Measurements from ENCODE around the gene GALNT10.

DNA sequence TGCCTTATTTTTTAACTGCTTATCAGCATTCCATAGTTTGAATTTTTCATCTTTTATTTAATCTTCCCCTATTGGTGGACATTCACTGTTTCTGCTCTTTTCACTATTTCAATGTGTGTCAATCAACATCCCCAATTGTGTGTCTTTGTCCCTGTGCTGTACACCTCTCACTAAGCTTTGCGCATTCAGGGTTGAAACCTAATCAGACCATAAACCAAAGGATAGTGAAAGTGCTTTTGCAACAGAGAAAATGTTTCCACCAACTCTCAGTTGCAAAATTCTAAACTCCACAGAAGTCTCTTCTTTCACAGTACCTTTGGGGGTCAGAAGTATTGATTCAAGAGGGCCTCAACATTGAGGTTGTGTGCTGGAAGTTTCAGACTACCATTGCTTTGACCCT, 128.2 kb downstream of the GALNT10 start:
- TF ChIP-seq, protein P1, sequence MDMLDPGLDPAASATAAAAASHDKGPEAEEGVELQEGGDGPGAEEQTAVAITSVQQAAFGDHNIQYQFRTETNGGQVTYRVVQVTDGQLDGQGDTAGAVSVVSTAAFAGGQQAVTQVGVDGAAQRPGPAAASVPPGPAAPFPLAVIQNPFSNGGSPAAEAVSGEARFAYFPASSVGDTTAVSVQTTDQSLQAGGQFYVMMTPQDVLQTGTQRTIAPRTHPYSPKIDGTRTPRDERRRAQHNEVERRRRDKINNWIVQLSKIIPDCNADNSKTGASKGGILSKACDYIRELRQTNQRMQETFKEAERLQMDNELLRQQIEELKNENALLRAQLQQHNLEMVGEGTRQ (IDR thresholded peaks at IDR 0.05; ENCODE audit: borderline replicate concordance, low read depth, low read length): no peak
- TF ChIP-seq POLR2A (IDR thresholded peaks at IDR 0.05; ENCODE audit: low read depth, low read length): no peak
- TF ChIP-seq EZH2 (IDR thresholded peaks at IDR 0.05; ENCODE audit: borderline replicate concordance, control insufficient read depth, low read depth, low read length): no peak
- TF ChIP-seq CEBPB (IDR thresholded peaks at IDR 0.05; ENCODE audit: borderline replicate concordance in 1 of 2, low read depth in 2 of 2, low read length in 2 of 2): no peak
- TF ChIP-seq, protein P2, sequence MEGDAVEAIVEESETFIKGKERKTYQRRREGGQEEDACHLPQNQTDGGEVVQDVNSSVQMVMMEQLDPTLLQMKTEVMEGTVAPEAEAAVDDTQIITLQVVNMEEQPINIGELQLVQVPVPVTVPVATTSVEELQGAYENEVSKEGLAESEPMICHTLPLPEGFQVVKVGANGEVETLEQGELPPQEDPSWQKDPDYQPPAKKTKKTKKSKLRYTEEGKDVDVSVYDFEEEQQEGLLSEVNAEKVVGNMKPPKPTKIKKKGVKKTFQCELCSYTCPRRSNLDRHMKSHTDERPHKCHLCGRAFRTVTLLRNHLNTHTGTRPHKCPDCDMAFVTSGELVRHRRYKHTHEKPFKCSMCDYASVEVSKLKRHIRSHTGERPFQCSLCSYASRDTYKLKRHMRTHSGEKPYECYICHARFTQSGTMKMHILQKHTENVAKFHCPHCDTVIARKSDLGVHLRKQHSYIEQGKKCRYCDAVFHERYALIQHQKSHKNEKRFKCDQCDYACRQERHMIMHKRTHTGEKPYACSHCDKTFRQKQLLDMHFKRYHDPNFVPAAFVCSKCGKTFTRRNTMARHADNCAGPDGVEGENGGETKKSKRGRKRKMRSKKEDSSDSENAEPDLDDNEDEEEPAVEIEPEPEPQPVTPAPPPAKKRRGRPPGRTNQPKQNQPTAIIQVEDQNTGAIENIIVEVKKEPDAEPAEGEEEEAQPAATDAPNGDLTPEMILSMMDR (IDR thresholded peaks at IDR 0.05 in 2 of 3, conservative IDR thresholded peaks at IDR 0.05 in 1 of 3; ENCODE audit: control insufficient read depth in 2 of 3, extremely low read depth in 1 of 3, insufficient read depth in 1 of 3, low read depth in 3 of 3, low read length in 3 of 3): no peak
- no peak for TF ChIP-seq RB1 (IDR thresholded peaks at IDR 0.05; ENCODE audit: borderline replicate concordance)
- no peak for TF ChIP-seq POLR2AphosphoS5 (IDR thresholded peaks at IDR 0.05; ENCODE audit: low read length)
- no peak for TF ChIP-seq RAD21 (IDR thresholded peaks at IDR 0.05; ENCODE audit: insufficient read depth, low read depth, low read length)
- TF ChIP-seq MTA2 (IDR thresholded peaks at IDR 0.05; ENCODE audit: low read depth): no peak
- TF ChIP-seq, protein P3, sequence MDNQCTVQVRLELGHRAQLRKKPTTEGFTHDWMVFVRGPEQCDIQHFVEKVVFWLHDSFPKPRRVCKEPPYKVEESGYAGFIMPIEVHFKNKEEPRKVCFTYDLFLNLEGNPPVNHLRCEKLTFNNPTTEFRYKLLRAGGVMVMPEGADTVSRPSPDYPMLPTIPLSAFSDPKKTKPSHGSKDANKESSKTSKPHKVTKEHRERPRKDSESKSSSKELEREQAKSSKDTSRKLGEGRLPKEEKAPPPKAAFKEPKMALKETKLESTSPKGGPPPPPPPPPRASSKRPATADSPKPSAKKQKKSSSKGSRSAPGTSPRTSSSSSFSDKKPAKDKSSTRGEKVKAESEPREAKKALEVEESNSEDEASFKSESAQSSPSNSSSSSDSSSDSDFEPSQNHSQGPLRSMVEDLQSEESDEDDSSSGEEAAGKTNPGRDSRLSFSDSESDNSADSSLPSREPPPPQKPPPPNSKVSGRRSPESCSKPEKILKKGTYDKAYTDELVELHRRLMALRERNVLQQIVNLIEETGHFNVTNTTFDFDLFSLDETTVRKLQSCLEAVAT (IDR thresholded peaks at IDR 0.05): no peak
- no peak for TF ChIP-seq FOXM1 (IDR thresholded peaks at IDR 0.05; ENCODE audit: low read depth, low read length)
- no peak for TF ChIP-seq BRCA1 (IDR thresholded peaks at IDR 0.05; ENCODE audit: low read depth, low read length)
- TF ChIP-seq, protein P4, sequence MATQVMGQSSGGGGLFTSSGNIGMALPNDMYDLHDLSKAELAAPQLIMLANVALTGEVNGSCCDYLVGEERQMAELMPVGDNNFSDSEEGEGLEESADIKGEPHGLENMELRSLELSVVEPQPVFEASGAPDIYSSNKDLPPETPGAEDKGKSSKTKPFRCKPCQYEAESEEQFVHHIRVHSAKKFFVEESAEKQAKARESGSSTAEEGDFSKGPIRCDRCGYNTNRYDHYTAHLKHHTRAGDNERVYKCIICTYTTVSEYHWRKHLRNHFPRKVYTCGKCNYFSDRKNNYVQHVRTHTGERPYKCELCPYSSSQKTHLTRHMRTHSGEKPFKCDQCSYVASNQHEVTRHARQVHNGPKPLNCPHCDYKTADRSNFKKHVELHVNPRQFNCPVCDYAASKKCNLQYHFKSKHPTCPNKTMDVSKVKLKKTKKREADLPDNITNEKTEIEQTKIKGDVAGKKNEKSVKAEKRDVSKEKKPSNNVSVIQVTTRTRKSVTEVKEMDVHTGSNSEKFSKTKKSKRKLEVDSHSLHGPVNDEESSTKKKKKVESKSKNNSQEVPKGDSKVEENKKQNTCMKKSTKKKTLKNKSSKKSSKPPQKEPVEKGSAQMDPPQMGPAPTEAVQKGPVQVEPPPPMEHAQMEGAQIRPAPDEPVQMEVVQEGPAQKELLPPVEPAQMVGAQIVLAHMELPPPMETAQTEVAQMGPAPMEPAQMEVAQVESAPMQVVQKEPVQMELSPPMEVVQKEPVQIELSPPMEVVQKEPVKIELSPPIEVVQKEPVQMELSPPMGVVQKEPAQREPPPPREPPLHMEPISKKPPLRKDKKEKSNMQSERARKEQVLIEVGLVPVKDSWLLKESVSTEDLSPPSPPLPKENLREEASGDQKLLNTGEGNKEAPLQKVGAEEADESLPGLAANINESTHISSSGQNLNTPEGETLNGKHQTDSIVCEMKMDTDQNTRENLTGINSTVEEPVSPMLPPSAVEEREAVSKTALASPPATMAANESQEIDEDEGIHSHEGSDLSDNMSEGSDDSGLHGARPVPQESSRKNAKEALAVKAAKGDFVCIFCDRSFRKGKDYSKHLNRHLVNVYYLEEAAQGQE (IDR thresholded peaks at IDR 0.05; ENCODE audit: low read depth, low read length): no peak
